Measurements from ENCODE around the gene EFCAB11.

Gene EFCAB11

GRCh38 chr14:89833120-89833532 is 121.4 kb downstream of the EFCAB11 start:
- H3K27ac ChIP-seq, result no peak overlapping the region
- TF ChIP-seq CTCF (conservative IDR thresholded peaks at IDR 0.05) (no peak), ZFX (IDR thresholded peaks at IDR 0.05) (no peak)

GRCh38 chr14:89828471-89829165 is 125.9 kb downstream of the EFCAB11 start:
- no peak overlapping the region for H3K27ac ChIP-seq
- no peak for TF ChIP-seq CTCF (conservative IDR thresholded peaks at IDR 0.05)
- TF ChIP-seq ZFX (IDR thresholded peaks at IDR 0.05), result no peak

GRCh38 chr14:89827265-89827664 is 127.3 kb downstream of the EFCAB11 start:
- TF ChIP-seq CTCF (conservative IDR thresholded peaks at IDR 0.05) (no peak), ZFX (IDR thresholded peaks at IDR 0.05) (no peak)

GRCh38 chr14:89826596-89826995 is 127.9 kb downstream of the EFCAB11 start:
- TF ChIP-seq CTCF (conservative IDR thresholded peaks at IDR 0.05), result no peak
- no peak for TF ChIP-seq ZFX (IDR thresholded peaks at IDR 0.05)
- H3K27ac ChIP-seq, result no peak overlapping the region

More at GRCh38 chr14:89827265-89827664, 127.3 kb downstream of the EFCAB11 start:
- no peak overlapping the region for H3K27ac ChIP-seq

GRCh38 chr14:89823743-89824142 is 130.8 kb downstream of the EFCAB11 start:
- TF ChIP-seq ZFX (IDR thresholded peaks at IDR 0.05) (no peak), CTCF (conservative IDR thresholded peaks at IDR 0.05) (no peak)

GRCh38 chr14:89814126-89814525 is 140.4 kb downstream of the EFCAB11 start:
- no peak overlapping the region for H3K27ac ChIP-seq
- TF ChIP-seq ZFX (IDR thresholded peaks at IDR 0.05) (no peak), CTCF (conservative IDR thresholded peaks at IDR 0.05) (no peak)

More at GRCh38 chr14:89823743-89824142, 130.8 kb downstream of the EFCAB11 start:
- H3K27ac ChIP-seq, result no peak overlapping the region

- H3K27ac ChIP-seq, result no peak overlapping the region
- TF ChIP-seq CTCF (conservative IDR thresholded peaks at IDR 0.05) (no peak), ZFX (IDR thresholded peaks at IDR 0.05) (no peak)
These were observed 140.9 kb downstream of the EFCAB11 start for GRCh38 chr14:89813617-89814031.

Data from C4-2B (cell line).